Fibroblast of gingiva (primary cell): ENCODE measurements around the gene PLCB4.

ENCODE experiments used
- DNase-seq: peaks from one replicate; pipeline ENCODE4 v3.0.0-alpha.2; 2011; ENCODE audit warnings: low read depth

The PLCB4 gene

DNA sequence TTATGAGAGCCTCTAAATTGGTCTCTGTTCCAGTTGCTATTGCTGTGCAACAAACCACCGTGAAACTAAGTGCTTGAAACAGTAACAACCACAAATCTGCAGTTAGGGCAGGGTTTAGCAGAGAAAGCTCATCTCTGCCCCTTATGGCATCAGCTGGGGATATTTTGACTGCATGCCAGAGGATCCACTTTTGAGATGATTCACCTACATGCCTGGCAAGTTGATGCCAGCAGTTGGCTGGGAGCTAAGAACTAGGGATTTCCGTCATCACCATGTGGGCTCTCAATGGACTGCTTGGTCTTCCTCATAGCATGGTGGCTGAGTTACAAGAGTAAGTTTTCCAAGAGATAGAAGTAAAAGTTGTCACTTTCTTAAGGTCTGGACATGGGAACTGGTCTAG is 35.1 kb downstream of the PLCB4 start:
- peak; percentile 33 for DNase-seq

DNA sequence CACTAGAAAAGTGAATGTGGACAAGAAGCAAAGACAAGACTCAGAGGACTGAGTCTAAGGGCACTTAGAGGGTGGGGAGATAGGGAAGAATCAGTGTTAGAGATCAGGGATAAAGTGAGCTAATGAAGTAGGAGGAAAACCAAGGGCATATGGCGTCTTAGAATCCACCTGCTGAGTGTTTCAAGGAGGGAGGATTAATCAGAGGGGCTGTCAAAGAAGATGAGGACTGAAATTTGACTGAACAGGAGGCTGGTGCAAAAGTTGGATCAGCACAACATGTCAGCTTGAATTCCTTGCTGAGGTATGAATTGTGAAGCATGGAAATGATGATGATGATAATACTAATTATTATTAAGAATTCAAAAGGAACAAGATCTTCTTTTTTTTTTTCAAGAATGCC is 39.4 kb downstream of the PLCB4 start:
- no peak for DNase-seq

- DNase-seq: no peak
These were observed 40.7 kb downstream of the PLCB4 start for GRCh38 chr20:9109566-9109965.

DNA sequence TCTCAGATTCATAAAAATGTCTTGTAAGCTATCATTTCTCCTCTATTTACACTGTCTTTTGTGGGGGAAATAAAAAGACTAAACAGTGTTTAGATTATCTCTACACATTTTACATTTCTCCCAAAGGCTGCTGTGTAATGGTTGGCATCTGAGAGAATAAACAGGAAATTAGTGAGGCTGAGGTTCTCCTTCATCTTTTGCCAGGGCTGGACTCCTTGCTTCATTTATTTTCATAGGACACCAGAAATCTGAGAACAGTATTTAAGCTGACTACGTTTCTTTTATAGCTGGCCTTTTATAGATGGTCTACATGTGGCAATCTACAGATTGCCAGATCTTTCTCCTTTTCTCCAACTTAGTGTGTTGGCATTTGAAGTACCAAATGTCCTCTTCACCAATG is 41.5 kb downstream of the PLCB4 start:
- peak; percentile 90 for DNase-seq

- peak; percentile 89 for DNase-seq
These were observed 42.1 kb downstream of the PLCB4 start for GRCh38 chr20:9110916-9111432.

GRCh38 chr20:9112541-9113515 is 43.9 kb downstream of the PLCB4 start:
- DNase-seq: peak; percentile 80

GRCh38 chr20:9114709-9115108 is 45.8 kb downstream of the PLCB4 start:
- no peak for DNase-seq

- DNase-seq: no peak
These were observed 48.7 kb downstream of the PLCB4 start for GRCh38 chr20:9117548-9117947.

- peak; percentile 49 for DNase-seq
These were observed 50.9 kb downstream of the PLCB4 start for GRCh38 chr20:9119776-9120175.

GRCh38 chr20:9121211-9121610 is 52.3 kb downstream of the PLCB4 start:
- DNase-seq: no peak

GRCh38 chr20:9122571-9122970 is 53.7 kb downstream of the PLCB4 start:
- no peak for DNase-seq

- no peak for DNase-seq
These were observed 57.6 kb downstream of the PLCB4 start for GRCh38 chr20:9126527-9126926.

- DNase-seq: peak; percentile 71
These were observed 59.7 kb downstream of the PLCB4 start for GRCh38 chr20:9128568-9128967.

GRCh38 chr20:9129756-9130155 is 60.9 kb downstream of the PLCB4 start:
- peak; percentile 58 for DNase-seq

GRCh38 chr20:9130521-9130920 is 61.6 kb downstream of the PLCB4 start:
- peak; percentile 19 for DNase-seq

GRCh38 chr20:9131841-9132240 is 63.0 kb downstream of the PLCB4 start:
- no peak for DNase-seq

GRCh38 chr20:9134346-9134745 is 65.5 kb downstream of the PLCB4 start:
- DNase-seq: no peak

DNA sequence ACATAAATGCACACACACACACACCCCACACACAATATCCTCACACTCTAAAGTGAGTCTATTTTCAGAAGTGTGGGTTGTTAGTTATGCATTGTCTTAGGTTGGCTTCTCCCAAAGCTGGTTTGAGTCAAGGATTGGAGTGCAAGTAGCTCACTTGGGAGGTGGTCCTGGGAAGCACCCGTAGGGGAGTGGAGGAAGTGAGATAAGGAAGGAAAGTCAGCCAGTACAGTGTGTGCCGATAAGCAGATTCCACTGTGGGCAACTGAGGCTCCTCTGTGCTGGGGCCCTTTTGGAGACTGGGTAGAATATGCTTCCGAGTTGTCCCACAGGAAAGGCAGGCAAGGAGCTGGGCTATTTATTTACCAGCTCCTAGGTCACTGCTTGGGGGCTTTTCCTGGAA is 67.2 kb downstream of the PLCB4 start:
- DNase-seq: no peak

DNA sequence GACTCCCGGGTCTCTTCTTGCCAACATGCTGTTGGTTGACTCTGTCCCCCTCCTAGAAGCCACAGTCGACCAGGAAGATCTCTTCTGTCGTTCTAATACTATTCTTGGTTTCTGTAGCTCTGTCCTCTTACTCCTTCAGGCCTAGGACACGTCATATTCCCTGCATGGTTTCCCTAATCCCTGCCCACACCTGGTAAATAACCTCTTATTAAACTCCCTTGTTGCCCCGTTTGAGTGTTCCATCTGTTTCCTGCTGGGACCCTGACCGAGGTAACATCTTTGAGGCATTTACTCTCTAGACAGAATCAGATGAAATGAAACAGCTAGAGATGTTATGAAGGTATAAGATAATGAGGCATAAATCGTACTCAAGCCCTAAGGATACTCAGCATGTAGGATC is 68.1 kb downstream of the PLCB4 start:
- DNase-seq: no peak

DNA sequence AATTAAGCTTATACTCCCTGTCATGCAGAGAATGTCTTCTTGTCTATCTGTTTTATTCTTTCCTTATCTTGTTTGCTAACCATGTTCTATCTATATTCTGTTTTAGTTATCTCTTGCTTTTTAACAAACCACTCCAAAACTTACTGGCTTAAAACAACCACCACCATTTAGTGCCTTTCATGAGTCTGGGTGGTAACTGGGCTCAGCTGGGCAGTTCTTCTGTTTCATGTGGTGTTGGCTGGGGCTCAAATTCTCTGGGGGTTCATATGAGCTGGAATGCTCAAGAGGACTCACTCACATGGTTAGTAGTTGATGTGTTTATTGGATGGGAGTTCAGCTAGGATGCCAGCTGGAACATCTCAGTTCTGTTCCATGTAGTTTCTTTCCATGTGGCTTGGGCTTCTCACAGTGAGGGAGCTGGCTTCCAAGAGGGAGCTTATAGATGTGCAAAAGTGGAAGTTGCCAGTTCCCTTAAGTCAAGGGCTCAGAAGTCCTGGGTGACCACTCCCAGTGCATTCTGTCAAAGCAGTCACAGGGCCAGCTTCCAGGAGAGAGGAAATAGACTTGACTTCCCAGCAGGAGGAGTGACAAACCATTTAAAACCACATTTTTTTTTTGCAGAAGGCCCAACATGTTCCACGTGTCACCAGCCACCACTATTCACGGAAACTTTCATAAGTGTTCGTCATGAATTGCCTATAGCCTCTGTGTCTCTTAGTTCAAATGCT is 70.4 kb downstream of the PLCB4 start:
- DNase-seq: no peak

- no peak for DNase-seq
These were observed 71.4 kb downstream of the PLCB4 start for GRCh38 chr20:9140162-9140760.

DNA sequence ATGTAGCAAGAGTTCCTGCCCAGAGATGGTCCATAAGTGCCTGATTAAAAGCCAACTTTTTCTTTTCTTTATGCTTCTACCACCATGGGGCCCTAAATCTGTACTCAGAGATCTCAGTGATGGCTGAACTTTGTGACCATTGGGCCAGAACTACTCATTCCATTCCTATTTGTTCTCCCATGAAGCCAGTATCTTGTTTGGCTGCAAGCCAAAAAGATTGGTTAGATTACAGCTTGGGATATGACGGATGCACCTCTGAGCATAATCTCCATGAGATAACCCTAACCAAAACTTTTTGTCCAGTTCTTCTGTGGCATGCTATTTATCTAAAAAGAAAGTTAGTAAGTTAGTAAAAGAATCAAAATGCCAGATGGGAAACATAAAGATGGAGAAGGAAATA is 72.2 kb downstream of the PLCB4 start:
- DNase-seq: no peak

GRCh38 chr20:9141921-9142320 is 73.0 kb downstream of the PLCB4 start:
- no peak for DNase-seq
